Measurements from ENCODE around the gene KAT6B. TPM values are rescaled to one million over a fixed set of nuclear protein-coding genes. Genes with fewer than 3 reads are reported as not detected.

Gene KAT6B
- total RNA-seq, 2 experiments from 2014 or later, result 70.3 to 74.2 TPM

GRCh38 chr10:74983383-74983782 is 157.0 kb downstream of the KAT6B start:
- Histone ChIP-seq H3K27me3 (ENCODE audit: control insufficient read depth in 1 of 2, insufficient read depth in 2 of 2, low read length in 2 of 2) (no peaks in the 10 kb centered on the region), H3K4me3 (ENCODE audit: low read length) (no peak overlapping the region), H3K4me1 (ENCODE audit: insufficient read depth, low read length) (no peaks in the 10 kb centered on the region), H3K9me3 (ENCODE audit: control insufficient read depth in 1 of 2, insufficient read depth in 1 of 2, low read length in 2 of 2) (no peaks in the 10 kb centered on the region), H3K36me3 (ENCODE audit: insufficient read depth, low read length) (peaks cover 42% of the 10 kb centered on the region), H3K27ac (ENCODE audit: low read depth in 1 of 2, low read length in 2 of 2) (no peak overlapping the region)
- DNase-seq, result no peak
- intact Hi-C loops (cut with DNase I, micrococcal nuclease), result no loop called here
- Mint-ChIP-seq H3K27me3 (no peaks in the 10 kb centered on the region), H3K27ac (no peak overlapping the region), H3K4me1 (ENCODE audit: low read depth) (peaks cover 9% of the 10 kb centered on the region), H3K9me3 (no peaks in the 10 kb centered on the region), H3K4me3 (no peak overlapping the region), H3K36me3 (ENCODE audit: low read depth) (peaks cover 83% of the 10 kb centered on the region)
- no peak for TF ChIP-seq CTCF (IDR thresholded peaks at IDR 0.05)
- CTCF ChIA-PET, result no interaction called here
- POLR2A ChIA-PET, result interaction anchor here (1.1 to 1.3 kb wide), 2 partner anchors 10 to 15 kb away, joined by 3 read pairs; no protein-coding TSS in a partner anchor
- no peak for ATAC-seq (ENCODE audit: poor library complexity)

GRCh38 chr10:74987339-74988053 is 161.1 kb downstream of the KAT6B start:
- H3K9me3 Mint-ChIP-seq, result no peaks in the 10 kb centered on the region
- Histone ChIP-seq H3K9me3 (ENCODE audit: control insufficient read depth in 1 of 2, insufficient read depth in 1 of 2, low read length in 2 of 2) (no peaks in the 10 kb centered on the region), H3K27me3 (ENCODE audit: control insufficient read depth in 1 of 2, insufficient read depth in 2 of 2, low read length in 2 of 2) (no peaks in the 10 kb centered on the region), H3K27ac (ENCODE audit: low read depth in 1 of 2, low read length in 2 of 2) (no peak overlapping the region), H3K4me3 (ENCODE audit: low read length) (no peak overlapping the region), H3K36me3 (ENCODE audit: insufficient read depth, low read length) (peaks cover 35% of the 10 kb centered on the region), H3K4me1 (ENCODE audit: insufficient read depth, low read length) (no peaks in the 10 kb centered on the region)
- intact Hi-C loops (cut with DNase I, micrococcal nuclease), result no loop called here
- no peak for TF ChIP-seq CTCF (IDR thresholded peaks at IDR 0.05)
- H3K36me3 Mint-ChIP-seq (ENCODE audit: low read depth), result peaks cover 99% of the 10 kb centered on the region
- H3K4me1 Mint-ChIP-seq (ENCODE audit: low read depth), result peaks cover 11% of the 10 kb centered on the region
- H3K27me3 Mint-ChIP-seq, result no peaks in the 10 kb centered on the region
- DNase-seq (no peak), ATAC-seq (ENCODE audit: poor library complexity) (no peak)
- H3K4me3 Mint-ChIP-seq, result no peak overlapping the region
- ChIA-PET CTCF (no interaction called here), POLR2A (no interaction called here)
- H3K27ac Mint-ChIP-seq, result no peak overlapping the region

GRCh38 chr10:74988054-74988775 is 161.8 kb downstream of the KAT6B start:
- H3K9me3 Mint-ChIP-seq, result no peaks in the 10 kb centered on the region

More at GRCh38 chr10:74988054-74988775, 161.8 kb downstream of the KAT6B start:
- Histone ChIP-seq H3K27ac (ENCODE audit: low read depth in 1 of 2, low read length in 2 of 2) (no peak overlapping the region), H3K36me3 (ENCODE audit: insufficient read depth, low read length) (peaks cover 32% of the 10 kb centered on the region), H3K9me3 (ENCODE audit: control insufficient read depth in 1 of 2, insufficient read depth in 1 of 2, low read length in 2 of 2) (no peaks in the 10 kb centered on the region), H3K4me1 (ENCODE audit: insufficient read depth, low read length) (no peaks in the 10 kb centered on the region), H3K27me3 (ENCODE audit: control insufficient read depth in 1 of 2, insufficient read depth in 2 of 2, low read length in 2 of 2) (no peaks in the 10 kb centered on the region), H3K4me3 (ENCODE audit: low read length) (no peak overlapping the region)
- ChIA-PET CTCF (no interaction called here), POLR2A (interaction anchor here (0.7 kb wide), 1 partner anchor 401 kb away, joined by 3 read pairs; no protein-coding TSS in a partner anchor)
- no peak for TF ChIP-seq CTCF (IDR thresholded peaks at IDR 0.05)
- Mint-ChIP-seq H3K4me1 (ENCODE audit: low read depth) (peaks cover 11% of the 10 kb centered on the region), H3K27me3 (no peaks in the 10 kb centered on the region), H3K27ac (no peak overlapping the region), H3K36me3 (ENCODE audit: low read depth) (peaks cover 99% of the 10 kb centered on the region), H3K4me3 (no peak overlapping the region)
- DNase-seq (no peak), ATAC-seq (ENCODE audit: poor library complexity) (no peak)
- intact Hi-C loops (cut with DNase I, micrococcal nuclease), result no loop called here

All from CD4-positive, alpha-beta T cell (primary cell).